Panc1 (cell line): ENCODE results near the gene TMEM233. TPM values are rescaled to one million over a fixed set of nuclear protein-coding genes. Genes with fewer than 3 reads are reported as not detected.

ENCODE experiments used
- ATAC-seq: fragments of 200-7000 bp; cut with Tn5 transposase; 2 replicates; pipeline ENCODE4 v1.9.1; 2020; ENCODE audit warnings: mild to moderate bottlenecking, moderate library complexity
- BruUV-seq: library from RNA; stranded (reverse); fragments of 400-500 nt; replicated peaks from 2 replicates; lab custom pipeline; 2021; lab: Mats Ljungman, UMichigan
- CTCF ChIA-PET: fragments of 300-600 bp; sonication (Branson Sonifier 250); formaldehyde crosslinking; loops from one replicate; lab custom pipeline; 2022; ENCODE audit warnings: antibody characterized with exemption; lab: Charles Lee
- POLR2A ChIA-PET: fragments of 300-600 bp; sonication (Branson Sonifier 250); formaldehyde crosslinking; loops from one replicate; lab custom pipeline; 2022; ENCODE audit warnings: antibody characterized with exemption; lab: Charles Lee
- DNase-seq: peaks from one replicate; pipeline ENCODE4 v3.0.0-alpha.2; 2010; ENCODE audit warnings: low read depth, low spot score
- H3K27ac ChIP-seq: 2 replicates; pipeline ENCODE4 v1.5.1; 2011; ENCODE audit warnings: mild to moderate bottlenecking, low read length, inconsistent platforms
- H3K27me3 ChIP-seq: fragments of 200-500 bp; sonication (Bioruptor generic); 2 replicates; pipeline ENCODE4 v1.6.0; 2014; ENCODE audit warnings: low read length, inconsistent platforms; ENCODE audit not compliant: control insufficient read depth, insufficient read depth
- H3K36me3 ChIP-seq: fragments of 200-500 bp; sonication (Bioruptor generic); 2 replicates; pipeline ENCODE4 v1.5.1; 2014; ENCODE audit warnings: inconsistent platforms, mild to moderate bottlenecking, low read length, moderate library complexity; ENCODE audit not compliant: control insufficient read depth, insufficient read depth
- H3K4me1 ChIP-seq: 2 replicates; pipeline ENCODE4 v1.5.1; 2011; ENCODE audit warnings: inconsistent platforms, mild to moderate bottlenecking, low read length, moderate library complexity; ENCODE audit not compliant: control insufficient read depth, insufficient read depth
- H3K4me3 ChIP-seq, 2 experiments: 2 replicates each; pipeline ENCODE4 v1.5.1; 2011 to 2012; ENCODE audit warnings: low read depth in 2 of 2, low read length in 2 of 2, mild to moderate bottlenecking in 2 of 2, inconsistent platforms in 1 of 2, moderate library complexity in 1 of 2
- H3K9me3 ChIP-seq: fragments of 200-500 bp; sonication (Bioruptor generic); 2 replicates; pipeline ENCODE4 v1.5.1; 2014; ENCODE audit warnings: low read depth, mild to moderate bottlenecking, inconsistent platforms, low read length, moderate library complexity; ENCODE audit not compliant: control insufficient read depth, insufficient read depth
- POLR2AphosphoS5 ChIP-seq: IDR thresholded peaks from 2 replicates; pipeline ENCODE4 v1.6.1; 2012; ENCODE audit warnings: mild to moderate bottlenecking, low read depth, low read length, moderate library complexity
- REST ChIP-seq, 2 experiments: IDR thresholded peaks; 2 replicates each; pipeline ENCODE4 v1.6.1; 2011 to 2012; ENCODE audit warnings: low read depth in 2 of 2, control low read depth in 1 of 2, low read length in 1 of 2, mild to moderate bottlenecking in 1 of 2, moderate library complexity in 1 of 2; ENCODE audit not compliant: insufficient read depth in 1 of 2
- SIN3A ChIP-seq: IDR thresholded peaks from 2 replicates; pipeline ENCODE4 v1.6.1; 2012; ENCODE audit warnings: low read depth, mild to moderate bottlenecking, low read length, moderate library complexity, borderline replicate concordance; ENCODE audit not compliant: insufficient read depth
- TCF7L2 ChIP-seq: IDR thresholded peaks from 2 replicates; pipeline ENCODE4 v1.6.1; 2011; ENCODE audit warnings: mild to moderate bottlenecking, low read depth, low read length, inconsistent platforms
- in situ Hi-C: cut with HindIII; loops from 2 replicates; pipeline ENCODE4 v1.10.0; 2016; ENCODE audit warnings: low sequenced_read_pairs, low pct_unique_long_range_greater_than_20kb
- intact Hi-C: fragments of 100-400 bp; cut with micrococcal nuclease; formaldehyde crosslinking; loops from one replicate; pipeline ENCODE4 v1.10.0; 2022; ENCODE audit not compliant: unreplicated experiment
- total RNA-seq: library from RNA; stranded (reverse); gene quantifications from one replicate; pipeline ENCODE4 v1.2.1, GENCODE V29; 2021; ENCODE audit not compliant: unreplicated experiment
- TF ChIP-seq, protein P1 (sequence below): fragments of 450-650 bp; IDR thresholded peaks from 2 replicates; pipeline ENCODE4 v1.5.1; 2017; ENCODE audit warnings: mild to moderate bottlenecking

The TMEM233 gene
- total RNA-seq, 1 experiment from 2014 or later: not detected

DNA sequence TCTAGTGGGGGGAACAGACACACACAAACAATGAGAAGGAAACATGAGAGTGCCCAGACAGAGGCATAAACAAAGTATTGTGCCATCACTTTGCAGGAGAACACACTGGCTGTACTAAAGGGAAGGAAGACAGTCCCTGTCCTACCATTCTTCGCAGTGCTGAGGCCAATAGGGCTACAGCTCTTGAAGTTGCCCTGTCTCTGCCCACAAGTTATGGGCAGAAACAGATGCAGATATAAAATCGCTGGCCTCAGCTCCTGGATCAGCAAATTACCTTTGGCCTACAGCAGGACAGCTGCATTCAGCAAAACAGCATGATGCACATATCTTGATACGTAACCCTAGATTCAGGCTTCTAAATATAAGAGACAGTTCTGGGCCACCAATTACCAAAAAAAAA is 51.4 kb downstream of the TMEM233 start:
- Histone ChIP-seq H3K4me1 (no peaks in the 10 kb centered on the region), H3K4me3 (no peak overlapping the region), H3K36me3 (no peaks in the 10 kb centered on the region), H3K27me3 (no peaks in the 10 kb centered on the region; the same call in 1 of the 2 replicates), H3K27ac (no peak overlapping the region), H3K9me3 (no peaks in the 10 kb centered on the region)
- BruUV-seq: no TSS peak
- in situ Hi-C loops: no loop called here
- ATAC-seq: no peak
- CTCF ChIA-PET: no interaction called here
- POLR2A ChIA-PET: no interaction called here
- no peak for DNase-seq
- intact Hi-C loops: no loop called here
- TF ChIP-seq, protein P1, sequence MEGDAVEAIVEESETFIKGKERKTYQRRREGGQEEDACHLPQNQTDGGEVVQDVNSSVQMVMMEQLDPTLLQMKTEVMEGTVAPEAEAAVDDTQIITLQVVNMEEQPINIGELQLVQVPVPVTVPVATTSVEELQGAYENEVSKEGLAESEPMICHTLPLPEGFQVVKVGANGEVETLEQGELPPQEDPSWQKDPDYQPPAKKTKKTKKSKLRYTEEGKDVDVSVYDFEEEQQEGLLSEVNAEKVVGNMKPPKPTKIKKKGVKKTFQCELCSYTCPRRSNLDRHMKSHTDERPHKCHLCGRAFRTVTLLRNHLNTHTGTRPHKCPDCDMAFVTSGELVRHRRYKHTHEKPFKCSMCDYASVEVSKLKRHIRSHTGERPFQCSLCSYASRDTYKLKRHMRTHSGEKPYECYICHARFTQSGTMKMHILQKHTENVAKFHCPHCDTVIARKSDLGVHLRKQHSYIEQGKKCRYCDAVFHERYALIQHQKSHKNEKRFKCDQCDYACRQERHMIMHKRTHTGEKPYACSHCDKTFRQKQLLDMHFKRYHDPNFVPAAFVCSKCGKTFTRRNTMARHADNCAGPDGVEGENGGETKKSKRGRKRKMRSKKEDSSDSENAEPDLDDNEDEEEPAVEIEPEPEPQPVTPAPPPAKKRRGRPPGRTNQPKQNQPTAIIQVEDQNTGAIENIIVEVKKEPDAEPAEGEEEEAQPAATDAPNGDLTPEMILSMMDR: no peak
- TF ChIP-seq TCF7L2: no peak
- no peak for TF ChIP-seq POLR2AphosphoS5
- no peak for TF ChIP-seq REST (IDR thresholded peaks at IDR 0.05; ENCODE audit: insufficient read depth in 1 of 2, low read depth in 2 of 2, low read length in 1 of 2)
- no peak for TF ChIP-seq SIN3A

GRCh38 chr12:119645535-119646059 is 52.0 kb downstream of the TMEM233 start:
- Histone ChIP-seq H3K36me3 (no peaks in the 10 kb centered on the region), H3K27me3 (no peaks in the 10 kb centered on the region; the same call in 1 of the 2 replicates), H3K27ac (no peak overlapping the region), H3K9me3 (no peaks in the 10 kb centered on the region), H3K4me1 (no peaks in the 10 kb centered on the region), H3K4me3 (no peak overlapping the region)
- DNase-seq (no peak), ATAC-seq (no peak)
- TF ChIP-seq, protein P1: no peak
- TF ChIP-seq TCF7L2 (no peak), POLR2AphosphoS5 (no peak), REST (IDR thresholded peaks at IDR 0.05; ENCODE audit: insufficient read depth in 1 of 2, low read depth in 2 of 2, low read length in 1 of 2) (no peak), SIN3A (no peak)
- intact Hi-C loops: no loop called here
- BruUV-seq: no TSS peak
- in situ Hi-C loops: no loop called here
- ChIA-PET CTCF (interaction anchor here (1.1 kb wide), 1 partner anchor 201 kb away, joined by 3 read pairs; no protein-coding TSS in a partner anchor), POLR2A (no interaction called here)
